SIG-M5 treated with dmso at 0.1 percent for 504 hours (cell line): ENCODE measurements around the gene SETD4.

ENCODE experiments used
- DNase-seq: peaks from one replicate; lab custom pipeline; 2025; ENCODE audit not compliant: unreplicated experiment; lab: John Stamatoyannopoulos, UW

SETD4 gene

DNA sequence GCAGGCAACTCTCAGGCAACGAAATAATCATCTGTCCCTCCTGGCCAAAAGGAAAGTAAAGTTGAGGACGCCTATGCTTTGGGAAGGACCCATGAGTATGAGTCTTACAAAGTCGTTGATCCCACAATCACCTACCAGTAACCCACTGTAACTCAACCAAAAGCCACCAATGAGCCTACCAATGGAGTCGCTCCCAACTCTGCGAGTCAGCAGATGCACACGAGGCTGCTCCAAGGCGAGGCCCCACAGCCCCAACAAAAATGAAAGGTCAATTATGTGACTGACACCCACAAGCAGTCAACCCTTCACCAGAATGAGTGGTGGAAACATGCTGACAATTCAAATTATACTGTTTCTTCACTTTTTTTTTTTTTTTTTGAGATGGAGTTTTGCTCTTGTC lies 12.0 kb downstream of the SETD4 start:
- no peak for DNase-seq

DNA sequence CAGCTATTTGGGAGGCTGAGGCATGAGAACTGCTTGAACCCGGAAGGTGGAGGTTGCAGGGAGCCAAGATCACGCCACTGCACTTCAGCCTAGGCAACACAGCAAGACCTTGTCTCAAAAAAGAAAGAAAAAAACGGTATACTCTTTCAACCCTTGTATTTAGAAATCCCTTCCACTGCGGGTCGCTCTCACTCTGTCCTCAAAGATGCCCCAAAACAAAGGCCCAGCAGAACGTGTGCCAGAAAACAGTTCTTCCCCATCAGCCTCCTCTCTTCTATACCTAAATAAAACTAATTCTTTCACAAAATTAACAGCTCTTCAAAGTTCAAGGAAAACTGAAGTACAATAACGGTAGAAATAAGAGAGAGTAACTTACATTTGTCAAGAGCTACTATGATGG lies 13.2 kb downstream of the SETD4 start:
- no peak for DNase-seq

DNA sequence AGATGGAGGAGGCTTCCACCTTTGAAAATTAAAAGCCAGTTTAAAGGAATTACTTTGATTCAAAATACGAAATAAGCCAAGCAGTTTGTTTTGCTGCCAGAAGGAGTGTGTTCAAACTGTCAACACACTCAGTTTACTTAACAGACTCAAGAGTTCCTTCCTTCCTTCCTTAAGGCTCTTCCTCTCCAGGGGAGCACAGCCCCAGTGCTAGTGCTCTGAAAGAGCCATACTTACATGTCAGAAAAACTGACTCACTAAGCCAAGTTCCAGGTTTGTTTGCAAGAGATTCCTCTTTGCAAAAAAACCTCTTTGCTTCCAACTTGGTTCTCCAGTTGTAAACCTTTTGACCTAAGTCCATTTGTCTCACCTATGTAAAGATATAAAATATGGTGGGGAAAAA lies 14.3 kb downstream of the SETD4 start:
- DNase-seq: no peak

GRCh38 chr21:36044056-36044455 lies 16.3 kb downstream of the SETD4 start:
- DNase-seq: no peak

DNA sequence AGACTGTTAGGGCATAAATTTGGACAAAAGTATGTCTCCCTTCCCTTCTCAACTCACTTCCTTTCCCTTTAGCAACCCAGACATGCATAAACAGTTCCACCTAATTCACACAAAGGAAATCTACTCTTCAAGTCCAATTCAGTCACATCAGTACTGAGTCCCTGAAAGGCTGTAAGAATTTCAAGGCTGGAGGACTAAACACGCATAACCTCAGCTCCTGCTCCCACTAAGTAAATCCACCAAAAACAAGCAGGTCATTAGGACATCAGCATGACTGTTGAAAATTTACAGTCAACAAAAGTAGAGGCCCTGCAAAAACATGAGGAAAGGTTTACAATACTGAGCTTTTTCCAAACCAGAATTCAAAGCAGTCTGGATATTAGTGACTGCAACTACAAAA lies 18.4 kb downstream of the SETD4 start:
- DNase-seq: no peak

- no peak for DNase-seq
Observed at GRCh38 chr21:36040389-36040788, 19.9 kb downstream of the SETD4 start.

- no peak for DNase-seq
Observed at GRCh38 chr21:36039861-36040260, 20.5 kb downstream of the SETD4 start.

GRCh38 chr21:36038701-36039497 lies 21.4 kb downstream of the SETD4 start:
- no peak for DNase-seq

GRCh38 chr21:36035381-36035791 lies 24.9 kb downstream of the SETD4 start:
- DNase-seq: no peak

DNA sequence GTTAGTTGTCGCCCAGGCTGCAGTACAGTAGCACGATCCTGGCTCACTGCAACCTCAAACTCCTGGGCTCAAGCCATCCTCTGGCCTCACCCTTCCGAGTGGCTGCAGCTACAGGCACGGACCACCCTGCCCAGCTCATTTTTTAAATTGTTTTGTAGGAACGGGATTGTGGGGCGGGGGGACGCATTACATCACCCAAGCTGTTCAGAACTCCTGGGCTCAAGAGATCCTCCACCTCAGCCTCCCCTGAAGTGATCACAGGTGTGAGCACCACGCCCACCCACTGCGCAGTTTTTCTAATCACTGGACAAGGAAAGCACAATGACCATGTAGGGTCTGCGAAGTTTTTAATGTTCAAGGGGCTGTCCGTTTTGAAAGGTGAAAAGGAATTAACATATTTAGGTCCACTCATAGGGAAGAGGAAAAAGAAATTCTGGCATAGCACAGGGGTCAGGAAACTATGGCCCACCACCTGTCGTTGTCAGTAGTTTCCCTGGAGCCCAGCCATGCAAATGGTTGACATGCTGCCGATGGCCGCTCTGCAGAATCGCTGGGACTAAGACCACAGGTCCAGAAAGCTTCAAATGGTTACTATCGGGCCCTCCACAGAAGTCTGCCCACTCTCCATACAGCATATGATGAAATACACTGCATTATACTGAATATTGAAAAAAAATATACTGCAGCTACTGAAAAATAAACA lies 26.0 kb downstream of the SETD4 start:
- no peak for DNase-seq

DNA sequence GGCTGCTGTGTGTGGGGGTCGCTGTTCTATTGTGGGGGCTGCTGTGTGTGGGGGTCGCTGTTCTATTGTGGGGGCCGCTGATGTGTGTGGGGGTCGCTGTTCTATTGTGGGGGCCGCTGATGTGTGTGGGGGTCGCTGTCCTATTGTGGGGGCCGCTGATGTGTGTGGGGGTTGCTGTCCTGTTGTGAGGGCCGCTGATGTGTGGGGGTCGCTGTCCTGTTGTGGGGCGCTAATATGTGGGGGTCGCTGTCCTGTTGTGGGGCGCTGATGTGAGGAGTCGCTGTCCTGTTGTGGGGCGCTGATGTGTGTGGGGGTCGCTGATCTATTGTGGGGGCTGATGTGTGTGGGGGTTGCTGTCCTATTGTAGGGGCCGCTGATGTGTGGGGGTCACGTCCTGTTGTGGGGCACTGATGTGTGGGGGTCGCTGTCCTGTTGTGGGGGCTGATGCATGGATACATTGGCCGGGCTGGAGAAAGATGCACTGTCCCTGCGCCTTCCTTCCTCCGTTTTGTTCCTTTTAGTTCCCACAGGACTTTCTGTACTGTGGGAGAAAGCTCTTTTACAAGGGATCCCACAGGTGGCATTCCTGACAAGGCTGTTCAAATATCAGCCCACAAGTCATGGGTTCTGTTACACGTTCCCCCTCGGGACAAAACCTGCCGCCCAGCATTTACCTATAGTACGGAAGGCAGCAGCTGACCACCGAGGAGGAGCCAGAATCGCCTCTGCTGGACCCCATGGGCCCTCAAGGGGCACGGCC lies 27.5 kb downstream of the SETD4 start:
- no peak for DNase-seq

DNA sequence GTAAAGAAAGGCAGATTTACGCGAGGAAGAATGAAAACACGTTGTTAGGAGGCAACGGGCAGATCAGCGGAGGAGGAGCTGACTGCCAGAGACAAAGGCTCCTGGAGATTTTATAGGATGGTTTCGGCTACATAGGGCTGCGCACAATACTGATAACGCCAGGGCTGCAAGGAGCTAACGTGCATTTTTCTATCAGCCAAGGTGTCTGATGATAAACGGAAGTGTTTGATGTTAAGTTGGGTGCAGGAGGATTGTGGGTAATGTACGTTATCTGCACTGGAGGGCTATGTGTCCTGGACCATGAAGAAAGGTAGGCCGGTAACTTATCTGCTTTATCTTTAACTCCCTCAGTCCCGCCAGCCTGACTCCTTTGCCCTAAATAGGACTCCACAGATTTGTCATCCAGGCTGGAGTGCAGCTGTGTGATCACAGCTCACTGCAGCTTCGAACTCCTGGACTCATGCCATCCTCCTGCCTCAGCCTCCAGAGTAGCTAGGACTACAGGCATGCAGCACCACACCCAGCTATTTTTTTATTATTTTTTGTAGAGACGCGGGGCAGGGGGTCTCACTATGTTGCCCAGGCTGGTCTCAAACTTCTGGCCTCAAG lies 29.6 kb downstream of the SETD4 start:
- no peak for DNase-seq

DNA sequence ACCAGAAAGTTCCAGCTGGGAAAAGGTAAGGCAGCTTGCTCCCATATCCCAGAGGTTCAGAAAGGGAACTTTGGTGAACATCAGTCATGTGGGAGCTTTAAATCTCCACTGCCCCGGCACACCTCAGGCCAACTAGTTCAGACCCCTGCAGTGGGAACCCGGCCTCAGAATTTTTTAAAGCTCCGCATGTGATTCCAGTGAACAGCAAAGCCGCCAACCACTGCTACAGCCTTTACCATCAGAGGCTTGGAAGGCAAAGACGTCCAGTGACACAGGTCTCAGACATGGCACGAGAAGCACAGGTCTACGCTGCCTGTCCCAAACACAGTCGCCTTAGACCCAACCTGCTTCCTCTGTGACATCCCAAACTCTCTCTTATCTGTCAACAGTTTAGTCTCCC lies 31.0 kb downstream of the SETD4 start:
- DNase-seq: no peak

GRCh38 chr21:36028127-36029069 lies 31.9 kb downstream of the SETD4 start:
- peak; percentile 67 for DNase-seq

DNA sequence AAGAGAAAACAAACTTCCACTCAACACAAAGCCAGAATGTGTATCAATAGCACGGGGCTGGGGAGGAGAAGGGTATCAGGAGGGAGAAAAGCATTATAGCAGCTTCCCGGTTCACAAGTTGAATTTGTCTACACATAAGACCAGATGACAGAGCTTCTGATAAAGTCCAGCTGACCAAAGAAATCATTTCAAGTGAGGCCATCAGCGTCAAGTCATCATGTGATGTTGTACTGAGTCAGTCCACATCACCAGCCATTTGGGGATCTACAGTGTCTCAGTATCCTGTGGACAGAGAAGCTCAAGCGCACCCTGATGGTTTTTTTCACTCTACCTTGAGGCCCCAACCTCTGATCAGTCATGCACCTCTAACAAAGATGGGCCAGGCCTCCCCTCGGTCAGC lies 33.0 kb downstream of the SETD4 start:
- DNase-seq: no peak

- no peak for DNase-seq
Observed at GRCh38 chr21:36024782-36025181, 35.5 kb downstream of the SETD4 start.

- DNase-seq: no peak
Observed at GRCh38 chr21:36023092-36023480, 37.2 kb downstream of the SETD4 start.

GRCh38 chr21:36022427-36023091 lies 37.8 kb downstream of the SETD4 start:
- no peak for DNase-seq

- DNase-seq: no peak
Observed at GRCh38 chr21:36021251-36021837, 39.0 kb downstream of the SETD4 start.
